DMS153 (cell line): ENCODE data around the gene CLEC18C.
"Not testable (repeated sequence)": the region's sequence is repeated elsewhere in the genome, so short reads cannot be mapped to it uniquely, and the experiment has no call there.

Source experiments
- DNase-seq: peaks from one replicate; lab custom pipeline; 2025; lab: John Stamatoyannopoulos, UW

The CLEC18C gene

DNA sequence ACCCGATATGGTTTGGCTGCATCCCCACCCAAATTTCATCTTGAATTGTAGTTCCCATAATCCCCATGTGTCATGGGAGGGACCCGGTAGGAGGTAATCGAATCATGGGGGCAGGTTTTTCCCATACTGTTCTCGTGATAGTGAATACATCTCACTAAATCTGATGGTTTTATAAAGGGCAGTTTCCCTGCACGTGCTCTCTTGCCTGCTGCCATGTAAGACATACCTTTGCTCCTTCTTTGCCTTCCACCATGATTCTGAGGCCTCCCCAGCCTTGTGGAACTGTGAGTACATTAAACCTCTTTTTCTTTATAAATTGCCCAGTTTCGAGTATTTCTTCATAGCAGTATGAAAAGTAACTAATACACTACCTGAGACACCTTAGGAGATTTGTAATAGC, 32.8 kb downstream of the CLEC18C start:
- not testable (repeated sequence) for DNase-seq

- DNase-seq, result not testable (repeated sequence)
Measured at GRCh38 chr16:70218586-70218985, 45.0 kb downstream of the CLEC18C start.

GRCh38 chr16:70222574-70222973, 49.0 kb downstream of the CLEC18C start:
- DNase-seq, result not testable (repeated sequence)

- DNase-seq, result not testable (repeated sequence)
Measured at GRCh38 chr16:70223216-70223615, 49.6 kb downstream of the CLEC18C start.

- DNase-seq, result not testable (repeated sequence)
Measured at GRCh38 chr16:70223971-70224513, 50.5 kb downstream of the CLEC18C start.

GRCh38 chr16:70224645-70225044, 51.1 kb downstream of the CLEC18C start:
- DNase-seq, result not testable (repeated sequence)

DNA sequence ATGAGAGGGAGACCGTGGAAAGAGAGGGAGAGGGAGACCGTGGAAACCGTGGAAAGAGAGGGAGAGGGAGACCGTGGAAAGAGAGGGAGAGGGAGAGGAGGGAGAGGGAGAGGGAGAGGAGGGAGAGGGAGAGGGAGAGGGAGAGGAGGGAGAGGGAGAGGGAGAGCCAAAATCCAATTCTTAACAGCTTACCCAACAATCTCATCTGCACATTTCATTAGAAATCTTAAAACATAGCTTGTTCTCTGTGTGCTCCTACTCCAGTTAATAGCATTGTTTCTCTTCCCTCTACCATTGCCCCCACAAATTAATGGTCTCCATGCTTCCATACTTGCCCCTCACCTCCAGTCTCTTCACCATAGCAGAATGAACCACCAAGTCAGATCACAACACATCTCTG, 51.8 kb downstream of the CLEC18C start:
- DNase-seq, result not testable (repeated sequence)

DNA sequence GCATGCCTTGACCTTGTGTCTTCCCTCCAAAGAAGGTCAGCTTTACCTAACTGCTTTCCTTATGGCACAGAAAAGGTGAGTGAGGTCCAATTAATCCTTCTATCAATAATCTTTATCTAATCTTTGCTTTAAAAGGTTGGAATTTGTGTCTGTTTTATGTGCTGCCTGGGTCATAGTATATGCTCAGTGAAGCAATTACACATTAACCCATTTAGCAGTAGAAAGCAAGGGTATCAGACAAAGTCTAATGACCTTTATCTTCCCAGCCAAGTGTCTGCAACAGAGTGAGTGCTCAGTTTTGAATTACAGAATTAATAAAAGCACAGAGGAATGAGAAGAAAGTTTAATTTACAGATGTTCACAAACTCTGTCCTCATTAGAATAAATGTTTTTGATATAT, 52.4 kb downstream of the CLEC18C start:
- DNase-seq, result not testable (repeated sequence)

- DNase-seq, result not testable (repeated sequence)
Measured at GRCh38 chr16:70231831-70232230, 58.2 kb downstream of the CLEC18C start.
